ENCODE measurements around the gene FEM1A. TPM values are rescaled to one million over a fixed set of nuclear protein-coding genes. Genes with fewer than 3 reads are reported as not detected.
"Not testable (repeated sequence)": the region's sequence is repeated elsewhere in the genome, so short reads cannot be mapped to it uniquely, and the experiment has no call there.

FEM1A gene
- total RNA-seq, 2 donors from 2014 or later = 30.5 to 51.3 TPM

DNA sequence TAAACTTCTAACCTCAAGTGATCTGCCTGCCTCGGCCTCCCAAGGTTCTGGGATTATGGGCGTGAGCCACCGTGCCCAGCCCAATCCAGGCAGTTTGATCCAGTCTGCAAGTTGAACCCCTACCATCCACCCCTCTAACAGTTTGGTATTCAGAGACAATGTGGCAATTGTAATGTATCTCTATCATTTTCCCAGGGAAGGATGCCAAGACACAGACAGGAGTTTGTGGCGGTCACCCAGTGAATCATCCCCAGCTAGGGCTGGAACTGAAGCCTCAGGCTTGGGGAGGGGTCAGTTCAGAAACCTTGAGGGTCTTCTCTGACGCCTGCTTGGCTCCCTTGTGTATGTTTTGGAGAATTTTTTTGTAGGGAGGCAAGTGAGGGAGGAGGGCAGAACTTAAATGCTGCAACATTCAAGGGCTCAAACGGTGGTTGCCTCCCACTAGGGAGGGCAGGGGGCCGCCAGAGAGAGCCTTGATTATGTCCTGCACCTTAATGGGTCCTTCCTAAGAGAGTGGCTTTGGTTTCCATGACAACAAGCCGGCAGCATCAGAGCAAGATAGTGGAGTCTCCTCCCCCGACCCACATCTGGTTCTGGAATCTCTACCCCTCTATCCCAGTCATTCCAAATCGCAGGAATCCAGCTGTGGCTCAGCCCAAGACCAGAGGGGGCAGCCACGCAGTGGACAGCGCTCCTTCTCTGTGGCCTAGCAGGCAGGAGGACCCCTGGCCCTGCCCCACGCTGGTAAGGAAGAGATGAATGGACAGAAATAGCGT, 14.9 kb upstream of the FEM1A start:
- Histone ChIP-seq H3K36me3 (no peaks in the 10 kb centered on the region), H3K27ac (no peak overlapping the region), H3K9me3 (peaks cover 0 to 4% of the 10 kb centered on the region in 2 donors), H3K4me1 (no peaks in the 10 kb centered on the region), H3K4me3 (no peak overlapping the region), H3K27me3 (no peaks in the 10 kb centered on the region)
- TF ChIP-seq, protein P1, sequence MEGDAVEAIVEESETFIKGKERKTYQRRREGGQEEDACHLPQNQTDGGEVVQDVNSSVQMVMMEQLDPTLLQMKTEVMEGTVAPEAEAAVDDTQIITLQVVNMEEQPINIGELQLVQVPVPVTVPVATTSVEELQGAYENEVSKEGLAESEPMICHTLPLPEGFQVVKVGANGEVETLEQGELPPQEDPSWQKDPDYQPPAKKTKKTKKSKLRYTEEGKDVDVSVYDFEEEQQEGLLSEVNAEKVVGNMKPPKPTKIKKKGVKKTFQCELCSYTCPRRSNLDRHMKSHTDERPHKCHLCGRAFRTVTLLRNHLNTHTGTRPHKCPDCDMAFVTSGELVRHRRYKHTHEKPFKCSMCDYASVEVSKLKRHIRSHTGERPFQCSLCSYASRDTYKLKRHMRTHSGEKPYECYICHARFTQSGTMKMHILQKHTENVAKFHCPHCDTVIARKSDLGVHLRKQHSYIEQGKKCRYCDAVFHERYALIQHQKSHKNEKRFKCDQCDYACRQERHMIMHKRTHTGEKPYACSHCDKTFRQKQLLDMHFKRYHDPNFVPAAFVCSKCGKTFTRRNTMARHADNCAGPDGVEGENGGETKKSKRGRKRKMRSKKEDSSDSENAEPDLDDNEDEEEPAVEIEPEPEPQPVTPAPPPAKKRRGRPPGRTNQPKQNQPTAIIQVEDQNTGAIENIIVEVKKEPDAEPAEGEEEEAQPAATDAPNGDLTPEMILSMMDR (IDR thresholded peaks at IDR 0.05) = no peak
- DNase-seq (ENCODE audit: low spot score) = no peak

DNA sequence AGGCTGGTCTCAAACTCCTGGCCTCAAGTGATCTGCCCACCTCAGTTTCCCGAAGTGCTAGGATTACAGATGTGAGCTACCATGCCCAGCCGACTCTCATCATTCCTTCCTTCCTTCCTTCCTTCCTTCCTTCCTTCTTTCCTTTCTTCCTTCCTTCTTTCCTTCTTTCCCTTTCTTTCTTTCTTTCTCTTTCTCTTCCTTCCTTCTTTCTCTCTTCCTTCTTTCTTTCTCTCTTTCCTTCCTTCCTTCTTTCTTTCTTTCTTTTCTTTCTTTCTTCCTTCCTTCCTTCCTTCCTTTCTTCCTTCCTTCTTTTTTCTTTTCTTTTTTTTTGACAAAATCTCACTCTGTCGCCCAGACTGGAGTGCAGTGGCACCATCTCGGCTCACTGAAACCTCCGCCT, 13.4 kb upstream of the FEM1A start:
- not testable (repeated sequence) for H3K4me3 ChIP-seq; H3K36me3 ChIP-seq; H3K27me3 ChIP-seq; H3K27ac ChIP-seq; H3K4me1 ChIP-seq; H3K9me3 ChIP-seq; DNase-seq (ENCODE audit: low spot score)

DNA sequence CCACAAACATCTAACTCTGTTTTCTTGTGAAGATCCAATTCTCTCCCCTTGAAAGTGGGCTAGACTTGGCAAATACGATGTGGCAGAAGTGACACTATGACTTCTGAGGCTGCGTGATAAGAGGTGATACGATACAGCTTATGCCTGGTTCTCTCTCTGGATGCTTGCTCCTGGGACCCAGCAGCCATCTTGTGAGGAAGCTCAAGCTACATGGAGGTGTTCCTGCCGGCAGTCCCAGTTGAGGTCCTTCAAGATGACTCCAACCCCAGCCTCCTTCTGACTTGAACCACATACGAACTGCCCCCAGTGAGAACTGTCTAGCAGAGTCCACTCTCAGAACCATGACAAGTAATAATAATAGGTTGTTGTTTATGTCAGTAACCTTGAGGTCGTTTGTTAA, 10.7 kb upstream of the FEM1A start:
- Histone ChIP-seq H3K27me3 (no peaks in the 10 kb centered on the region), H3K4me3 (no peak overlapping the region), H3K27ac (no peak overlapping the region), H3K36me3 (no peaks in the 10 kb centered on the region), H3K9me3 (peaks cover 0 to 4% of the 10 kb centered on the region in 2 donors), H3K4me1 (no peaks in the 10 kb centered on the region)
- DNase-seq (ENCODE audit: low spot score) = no peak
- TF ChIP-seq, protein P1 (IDR thresholded peaks at IDR 0.05) = no peak

DNA sequence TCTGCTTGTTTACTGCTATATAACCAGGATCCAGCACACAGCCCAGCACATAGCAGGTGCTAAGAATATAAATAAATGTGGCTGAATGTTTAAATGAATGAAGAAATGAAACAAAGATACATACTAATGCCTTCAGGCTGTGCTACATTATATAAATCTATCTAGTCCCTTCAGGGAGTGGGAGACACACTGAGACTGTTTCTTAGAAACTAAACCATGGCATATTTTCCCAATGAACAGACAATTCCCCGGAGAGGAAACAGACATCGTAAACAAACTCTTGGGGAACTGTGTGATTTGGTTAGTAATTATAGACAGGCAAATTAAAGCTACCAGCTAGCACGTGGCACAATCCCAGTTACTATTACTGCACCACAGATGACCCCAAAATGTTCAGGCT, 9.7 kb upstream of the FEM1A start:
- Histone ChIP-seq H3K4me1 (no peaks in the 10 kb centered on the region), H3K36me3 (no peaks in the 10 kb centered on the region), H3K4me3 (no peak overlapping the region), H3K27ac (no peak overlapping the region), H3K9me3 (peaks cover 0 to 4% of the 10 kb centered on the region in 2 donors), H3K27me3 (no peaks in the 10 kb centered on the region)
- no peak for DNase-seq (ENCODE audit: low spot score)
- TF ChIP-seq, protein P1 (IDR thresholded peaks at IDR 0.05) = no peak

DNA sequence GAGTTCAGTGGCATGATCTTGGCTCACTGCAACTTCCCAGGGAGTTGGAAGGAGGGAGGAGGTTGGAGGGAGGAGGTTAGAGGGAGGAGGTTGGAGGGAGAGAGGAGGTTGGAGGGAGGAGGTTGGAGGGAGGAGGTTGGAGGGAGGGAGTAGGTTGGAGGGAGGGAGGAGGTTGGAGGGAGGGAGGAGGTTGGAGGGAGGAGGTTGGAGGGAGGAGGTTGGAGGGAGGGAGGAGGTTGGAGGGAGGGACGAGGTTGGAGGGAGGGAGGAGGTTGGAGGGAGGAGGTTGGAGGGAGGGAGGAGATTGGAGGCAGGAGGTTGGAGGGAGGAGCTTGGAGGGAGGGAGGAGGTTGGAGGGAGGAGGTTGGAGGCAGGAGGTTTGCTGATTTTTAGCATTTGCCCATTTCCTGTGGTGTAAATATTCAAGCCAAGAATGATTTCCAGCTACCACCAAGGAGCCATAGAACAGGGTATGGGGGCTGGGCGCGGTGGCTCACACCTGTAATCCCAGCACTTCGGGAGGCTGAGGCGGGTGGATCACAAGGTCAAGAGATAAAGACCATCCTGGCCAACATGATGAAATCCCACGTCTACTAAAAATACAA, 5.0 kb upstream of the FEM1A start:
- not testable (repeated sequence) for H3K27ac ChIP-seq; H3K36me3 ChIP-seq; DNase-seq (ENCODE audit: low spot score); H3K4me1 ChIP-seq; H3K27me3 ChIP-seq; H3K4me3 ChIP-seq; H3K9me3 ChIP-seq

DNA sequence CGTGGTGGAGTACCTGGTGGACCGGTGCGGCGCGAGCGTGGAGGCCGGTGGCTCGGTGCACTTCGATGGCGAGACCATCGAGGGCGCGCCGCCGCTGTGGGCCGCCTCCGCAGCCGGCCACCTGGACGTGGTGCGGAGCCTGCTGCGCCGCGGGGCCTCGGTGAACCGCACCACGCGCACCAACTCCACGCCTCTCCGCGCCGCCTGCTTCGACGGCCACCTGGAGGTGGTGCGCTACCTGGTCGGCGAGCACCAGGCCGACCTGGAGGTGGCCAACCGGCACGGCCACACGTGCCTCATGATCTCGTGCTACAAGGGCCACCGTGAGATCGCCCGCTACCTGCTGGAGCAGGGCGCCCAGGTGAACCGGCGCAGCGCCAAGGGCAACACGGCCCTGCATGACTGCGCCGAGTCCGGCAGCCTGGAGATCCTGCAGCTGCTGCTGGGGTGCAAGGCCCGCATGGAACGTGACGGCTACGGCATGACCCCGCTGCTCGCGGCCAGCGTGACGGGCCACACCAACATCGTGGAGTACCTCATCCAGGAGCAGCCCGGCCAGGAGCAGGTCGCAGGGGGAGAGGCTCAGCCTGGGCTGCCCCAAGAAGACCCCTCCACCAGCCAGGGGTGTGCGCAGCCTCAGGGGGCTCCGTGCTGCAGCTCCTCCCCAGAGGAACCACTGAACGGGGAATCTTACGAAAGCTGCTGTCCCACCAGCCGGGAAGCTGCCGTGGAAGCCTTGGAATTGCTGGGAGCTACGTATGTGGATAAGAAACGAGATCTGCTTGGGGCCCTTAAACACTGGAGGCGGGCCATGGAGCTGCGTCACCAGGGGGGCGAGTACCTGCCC, 708 bp downstream of the FEM1A start:
- H3K36me3 ChIP-seq = peaks cover 39% of the 10 kb centered on the region
- peak overlapping the region; percentile 91 to 92 for H3K4me3 ChIP-seq
- H3K9me3 ChIP-seq; H3K27me3 ChIP-seq; DNase-seq (ENCODE audit: low spot score): not testable (repeated sequence)
- peak overlapping the region; percentile 93 for H3K27ac ChIP-seq
- H3K4me1 ChIP-seq = peaks cover 0 to 48% of the 10 kb centered on the region in 2 donors

DNA sequence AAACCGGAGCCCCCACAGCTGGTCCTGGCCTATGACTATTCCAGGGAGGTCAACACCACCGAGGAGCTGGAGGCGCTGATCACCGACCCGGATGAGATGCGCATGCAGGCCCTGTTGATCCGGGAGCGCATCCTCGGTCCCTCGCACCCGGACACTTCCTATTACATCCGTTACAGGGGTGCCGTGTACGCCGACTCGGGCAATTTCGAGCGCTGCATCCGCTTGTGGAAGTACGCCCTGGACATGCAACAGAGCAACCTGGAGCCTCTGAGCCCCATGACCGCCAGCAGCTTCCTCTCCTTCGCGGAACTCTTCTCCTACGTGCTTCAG, 1.3 kb downstream of the FEM1A start:
- Histone ChIP-seq H3K4me1 (peaks cover 0 to 48% of the 10 kb centered on the region in 2 donors), H3K27ac (peak overlapping the region in 1 of 2 donors; percentile 93), H3K4me3 (peak overlapping the region; percentile 91 to 92), H3K36me3 (peaks cover 39% of the 10 kb centered on the region)
- not testable (repeated sequence) for H3K27me3 ChIP-seq; DNase-seq (ENCODE audit: low spot score); H3K9me3 ChIP-seq

DNA sequence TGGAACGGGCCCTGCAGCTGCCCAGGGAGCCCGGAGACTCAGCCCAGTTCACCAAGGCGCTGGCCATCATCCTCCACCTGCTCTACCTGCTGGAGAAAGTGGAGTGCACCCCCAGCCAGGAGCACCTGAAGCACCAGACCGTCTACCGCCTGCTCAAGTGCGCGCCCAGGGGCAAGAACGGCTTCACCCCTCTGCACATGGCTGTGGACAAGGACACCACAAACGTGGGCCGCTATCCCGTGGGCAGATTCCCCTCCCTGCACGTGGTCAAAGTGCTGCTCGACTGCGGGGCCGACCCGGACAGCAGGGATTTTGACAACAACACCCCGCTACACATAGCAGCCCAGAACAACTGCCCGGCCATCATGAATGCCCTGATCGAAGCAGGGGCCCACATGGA, 1.7 kb downstream of the FEM1A start:
- peaks cover 39% of the 10 kb centered on the region for H3K36me3 ChIP-seq
- H3K27me3 ChIP-seq; H3K9me3 ChIP-seq; DNase-seq (ENCODE audit: low spot score); H3K27ac ChIP-seq; H3K4me3 ChIP-seq: not testable (repeated sequence)
- H3K4me1 ChIP-seq = peaks cover 0 to 48% of the 10 kb centered on the region in 2 donors
